GM23338 (cell line): Measurements from ENCODE around the gene TNFSF8.

Experiments used
- POLR2AphosphoS5 ChIP-seq: IDR thresholded peaks from 2 replicates; pipeline ENCODE4 v1.6.1; 2016; ENCODE audit warnings: antibody characterized with exemption, low read depth
- TF ChIP-seq, protein P1 (sequence below): IDR thresholded peaks from 2 replicates; pipeline ENCODE4 v1.6.1; 2016; ENCODE audit warnings: antibody characterized with exemption
- TF ChIP-seq, protein P2 (sequence below), 2 experiments: fragments of 200-600 bp in 1 of 2; sonication (generic) in 1 of 2; conservative IDR thresholded peaks; 2 replicates each; pipeline versions ENCODE4 v1.5.1 to v1.6.1; 2016 to 2017; ENCODE audit warnings: antibody characterized with exemption in 2 of 2, low read depth in 2 of 2, mild to moderate bottlenecking in 2 of 2, moderate library complexity in 1 of 2

DNA sequence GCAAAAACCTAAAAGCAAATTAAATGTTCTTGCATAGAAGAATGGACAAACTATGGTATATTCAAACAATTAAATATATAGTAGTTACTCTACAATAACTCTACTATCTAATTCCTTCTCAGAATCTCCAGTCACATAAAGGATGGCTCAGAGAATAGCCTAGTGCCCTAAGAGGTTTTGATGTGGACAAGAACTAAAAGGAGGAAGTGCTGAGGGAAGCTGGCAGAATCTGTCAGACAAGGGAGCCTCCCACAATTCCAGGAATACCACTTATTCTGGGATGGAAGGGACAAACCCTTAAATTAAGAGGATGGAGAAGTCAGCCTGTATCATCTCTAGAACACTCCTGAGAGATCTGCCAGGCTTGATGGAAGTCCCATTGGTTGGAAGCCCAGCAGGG lies 30.4 kb downstream of the TNFSF8 start:
- TF ChIP-seq, protein P1, sequence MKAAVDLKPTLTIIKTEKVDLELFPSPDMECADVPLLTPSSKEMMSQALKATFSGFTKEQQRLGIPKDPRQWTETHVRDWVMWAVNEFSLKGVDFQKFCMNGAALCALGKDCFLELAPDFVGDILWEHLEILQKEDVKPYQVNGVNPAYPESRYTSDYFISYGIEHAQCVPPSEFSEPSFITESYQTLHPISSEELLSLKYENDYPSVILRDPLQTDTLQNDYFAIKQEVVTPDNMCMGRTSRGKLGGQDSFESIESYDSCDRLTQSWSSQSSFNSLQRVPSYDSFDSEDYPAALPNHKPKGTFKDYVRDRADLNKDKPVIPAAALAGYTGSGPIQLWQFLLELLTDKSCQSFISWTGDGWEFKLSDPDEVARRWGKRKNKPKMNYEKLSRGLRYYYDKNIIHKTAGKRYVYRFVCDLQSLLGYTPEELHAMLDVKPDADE = no peak
- TF ChIP-seq, protein P2, sequence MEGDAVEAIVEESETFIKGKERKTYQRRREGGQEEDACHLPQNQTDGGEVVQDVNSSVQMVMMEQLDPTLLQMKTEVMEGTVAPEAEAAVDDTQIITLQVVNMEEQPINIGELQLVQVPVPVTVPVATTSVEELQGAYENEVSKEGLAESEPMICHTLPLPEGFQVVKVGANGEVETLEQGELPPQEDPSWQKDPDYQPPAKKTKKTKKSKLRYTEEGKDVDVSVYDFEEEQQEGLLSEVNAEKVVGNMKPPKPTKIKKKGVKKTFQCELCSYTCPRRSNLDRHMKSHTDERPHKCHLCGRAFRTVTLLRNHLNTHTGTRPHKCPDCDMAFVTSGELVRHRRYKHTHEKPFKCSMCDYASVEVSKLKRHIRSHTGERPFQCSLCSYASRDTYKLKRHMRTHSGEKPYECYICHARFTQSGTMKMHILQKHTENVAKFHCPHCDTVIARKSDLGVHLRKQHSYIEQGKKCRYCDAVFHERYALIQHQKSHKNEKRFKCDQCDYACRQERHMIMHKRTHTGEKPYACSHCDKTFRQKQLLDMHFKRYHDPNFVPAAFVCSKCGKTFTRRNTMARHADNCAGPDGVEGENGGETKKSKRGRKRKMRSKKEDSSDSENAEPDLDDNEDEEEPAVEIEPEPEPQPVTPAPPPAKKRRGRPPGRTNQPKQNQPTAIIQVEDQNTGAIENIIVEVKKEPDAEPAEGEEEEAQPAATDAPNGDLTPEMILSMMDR (conservative IDR thresholded peaks at IDR 0.05; ENCODE audit: low read depth in 2 of 2) = no peak
- no peak for TF ChIP-seq POLR2AphosphoS5
